HEK293 (cell line): Measurements from ENCODE around the gene ANGPT4.

Source experiments
- ATF2 ChIP-seq: fragments of 450-650 bp; formaldehyde crosslinking; IDR thresholded peaks from 2 replicates; pipeline ENCODE4 v1.5.1; 2016; ENCODE audit warnings: missing biosample characterization, missing genetic modification characterization, low read depth
- HOXA7 ChIP-seq: sonication (generic); formaldehyde crosslinking; IDR thresholded peaks from 2 replicates; pipeline ENCODE4 v1.8.1; 2022; ENCODE audit warnings: missing genetic modification reagents, borderline replicate concordance
- MZF1 ChIP-seq: fragments of 450-650 bp; formaldehyde crosslinking; IDR thresholded peaks from 2 replicates; pipeline ENCODE4 v1.5.1; 2017; ENCODE audit warnings: missing biosample characterization, missing genetic modification characterization, borderline replicate concordance
- PRDM2 ChIP-seq: fragments of 450-650 bp; formaldehyde crosslinking; IDR thresholded peaks from 2 replicates; pipeline ENCODE4 v1.5.1; 2016; ENCODE audit warnings: missing biosample characterization, missing genetic modification characterization, borderline replicate concordance
- TCF7L2 ChIP-seq: IDR thresholded peaks from 2 replicates; pipeline ENCODE4 v1.6.1; 2011; ENCODE audit warnings: low read depth, mild to moderate bottlenecking, inconsistent platforms, low read length, moderate library complexity, borderline replicate concordance
- TRIM28 ChIP-seq: IDR thresholded peaks from 2 replicates; pipeline ENCODE4 v1.6.1; 2011; ENCODE audit warnings: low read length, control low read depth, borderline replicate concordance
- ZNF140 ChIP-seq: fragments of 450-650 bp; formaldehyde crosslinking; IDR thresholded peaks from 2 replicates; pipeline ENCODE4 v1.5.1; 2016; ENCODE audit warnings: missing biosample characterization, missing genetic modification characterization
- ZNF146 ChIP-seq: fragments of 450-650 bp; formaldehyde crosslinking; IDR thresholded peaks from 2 replicates; pipeline ENCODE4 v1.5.1; 2016; ENCODE audit warnings: missing biosample characterization, missing genetic modification characterization
- ZNF174 ChIP-seq: fragments of 450-650 bp; formaldehyde crosslinking; IDR thresholded peaks from 2 replicates; pipeline ENCODE4 v1.5.0; 2017; ENCODE audit warnings: missing biosample characterization, mild to moderate bottlenecking, missing genetic modification characterization
- ZNF580 ChIP-seq: fragments of 450-650 bp; formaldehyde crosslinking; IDR thresholded peaks from 2 replicates; pipeline ENCODE4 v1.5.1; 2016; ENCODE audit warnings: missing biosample characterization, missing genetic modification characterization
- TF ChIP-seq, protein P1 (sequence below): fragments of 450-650 bp; formaldehyde crosslinking; IDR thresholded peaks from 2 replicates; pipeline ENCODE4 v1.5.1; 2016; ENCODE audit warnings: missing biosample characterization, missing genetic modification characterization
- TF ChIP-seq, protein P2 (sequence below): fragments of 450-650 bp; formaldehyde crosslinking; IDR thresholded peaks from 2 replicates; pipeline ENCODE4 v1.5.1; 2016; ENCODE audit warnings: missing biosample characterization, missing genetic modification characterization
- TF ChIP-seq, protein P3 (sequence below): fragments of 450-650 bp; formaldehyde crosslinking; IDR thresholded peaks from 2 replicates; pipeline ENCODE4 v1.5.1; 2016; ENCODE audit warnings: missing biosample characterization, missing genetic modification characterization

- TF ChIP-seq PRDM2 (tag by site-specific recombination) (no peak), ATF2 (no peak), ZNF146 (tag by site-specific recombination) (no peak), MZF1 (tag by site-specific recombination) (no peak), ZNF140 (tag by site-specific recombination) (no peak), TCF7L2 (no peak), ZNF580 (tag by site-specific recombination) (no peak), ZNF174 (tag by site-specific recombination) (no peak), TRIM28 (no peak), HOXA7 (CRISPR knock-in tag) (no peak)
- TF ChIP-seq, protein P1, sequence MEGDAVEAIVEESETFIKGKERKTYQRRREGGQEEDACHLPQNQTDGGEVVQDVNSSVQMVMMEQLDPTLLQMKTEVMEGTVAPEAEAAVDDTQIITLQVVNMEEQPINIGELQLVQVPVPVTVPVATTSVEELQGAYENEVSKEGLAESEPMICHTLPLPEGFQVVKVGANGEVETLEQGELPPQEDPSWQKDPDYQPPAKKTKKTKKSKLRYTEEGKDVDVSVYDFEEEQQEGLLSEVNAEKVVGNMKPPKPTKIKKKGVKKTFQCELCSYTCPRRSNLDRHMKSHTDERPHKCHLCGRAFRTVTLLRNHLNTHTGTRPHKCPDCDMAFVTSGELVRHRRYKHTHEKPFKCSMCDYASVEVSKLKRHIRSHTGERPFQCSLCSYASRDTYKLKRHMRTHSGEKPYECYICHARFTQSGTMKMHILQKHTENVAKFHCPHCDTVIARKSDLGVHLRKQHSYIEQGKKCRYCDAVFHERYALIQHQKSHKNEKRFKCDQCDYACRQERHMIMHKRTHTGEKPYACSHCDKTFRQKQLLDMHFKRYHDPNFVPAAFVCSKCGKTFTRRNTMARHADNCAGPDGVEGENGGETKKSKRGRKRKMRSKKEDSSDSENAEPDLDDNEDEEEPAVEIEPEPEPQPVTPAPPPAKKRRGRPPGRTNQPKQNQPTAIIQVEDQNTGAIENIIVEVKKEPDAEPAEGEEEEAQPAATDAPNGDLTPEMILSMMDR (tag by site-specific recombination): no peak
- TF ChIP-seq, protein P2, sequence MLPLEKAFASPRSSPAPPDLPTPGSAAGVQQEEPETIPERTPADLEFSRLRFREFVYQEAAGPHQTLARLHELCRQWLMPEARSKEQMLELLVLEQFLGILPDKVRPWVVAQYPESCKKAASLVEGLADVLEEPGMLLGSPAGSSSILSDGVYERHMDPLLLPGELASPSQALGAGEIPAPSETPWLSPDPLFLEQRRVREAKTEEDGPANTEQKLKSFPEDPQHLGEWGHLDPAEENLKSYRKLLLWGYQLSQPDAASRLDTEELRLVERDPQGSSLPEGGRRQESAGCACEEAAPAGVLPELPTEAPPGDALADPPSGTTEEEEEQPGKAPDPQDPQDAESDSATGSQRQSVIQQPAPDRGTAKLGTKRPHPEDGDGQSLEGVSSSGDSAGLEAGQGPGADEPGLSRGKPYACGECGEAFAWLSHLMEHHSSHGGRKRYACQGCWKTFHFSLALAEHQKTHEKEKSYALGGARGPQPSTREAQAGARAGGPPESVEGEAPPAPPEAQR (tag by site-specific recombination): no peak
- TF ChIP-seq, protein P3, sequence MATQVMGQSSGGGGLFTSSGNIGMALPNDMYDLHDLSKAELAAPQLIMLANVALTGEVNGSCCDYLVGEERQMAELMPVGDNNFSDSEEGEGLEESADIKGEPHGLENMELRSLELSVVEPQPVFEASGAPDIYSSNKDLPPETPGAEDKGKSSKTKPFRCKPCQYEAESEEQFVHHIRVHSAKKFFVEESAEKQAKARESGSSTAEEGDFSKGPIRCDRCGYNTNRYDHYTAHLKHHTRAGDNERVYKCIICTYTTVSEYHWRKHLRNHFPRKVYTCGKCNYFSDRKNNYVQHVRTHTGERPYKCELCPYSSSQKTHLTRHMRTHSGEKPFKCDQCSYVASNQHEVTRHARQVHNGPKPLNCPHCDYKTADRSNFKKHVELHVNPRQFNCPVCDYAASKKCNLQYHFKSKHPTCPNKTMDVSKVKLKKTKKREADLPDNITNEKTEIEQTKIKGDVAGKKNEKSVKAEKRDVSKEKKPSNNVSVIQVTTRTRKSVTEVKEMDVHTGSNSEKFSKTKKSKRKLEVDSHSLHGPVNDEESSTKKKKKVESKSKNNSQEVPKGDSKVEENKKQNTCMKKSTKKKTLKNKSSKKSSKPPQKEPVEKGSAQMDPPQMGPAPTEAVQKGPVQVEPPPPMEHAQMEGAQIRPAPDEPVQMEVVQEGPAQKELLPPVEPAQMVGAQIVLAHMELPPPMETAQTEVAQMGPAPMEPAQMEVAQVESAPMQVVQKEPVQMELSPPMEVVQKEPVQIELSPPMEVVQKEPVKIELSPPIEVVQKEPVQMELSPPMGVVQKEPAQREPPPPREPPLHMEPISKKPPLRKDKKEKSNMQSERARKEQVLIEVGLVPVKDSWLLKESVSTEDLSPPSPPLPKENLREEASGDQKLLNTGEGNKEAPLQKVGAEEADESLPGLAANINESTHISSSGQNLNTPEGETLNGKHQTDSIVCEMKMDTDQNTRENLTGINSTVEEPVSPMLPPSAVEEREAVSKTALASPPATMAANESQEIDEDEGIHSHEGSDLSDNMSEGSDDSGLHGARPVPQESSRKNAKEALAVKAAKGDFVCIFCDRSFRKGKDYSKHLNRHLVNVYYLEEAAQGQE (tag by site-specific recombination): no peak
Observed at GRCh38 chr20:820323-820953, 95.7 kb downstream of the ANGPT4 start.
